ENCODE measurements around the gene GALNT15.

DNA sequence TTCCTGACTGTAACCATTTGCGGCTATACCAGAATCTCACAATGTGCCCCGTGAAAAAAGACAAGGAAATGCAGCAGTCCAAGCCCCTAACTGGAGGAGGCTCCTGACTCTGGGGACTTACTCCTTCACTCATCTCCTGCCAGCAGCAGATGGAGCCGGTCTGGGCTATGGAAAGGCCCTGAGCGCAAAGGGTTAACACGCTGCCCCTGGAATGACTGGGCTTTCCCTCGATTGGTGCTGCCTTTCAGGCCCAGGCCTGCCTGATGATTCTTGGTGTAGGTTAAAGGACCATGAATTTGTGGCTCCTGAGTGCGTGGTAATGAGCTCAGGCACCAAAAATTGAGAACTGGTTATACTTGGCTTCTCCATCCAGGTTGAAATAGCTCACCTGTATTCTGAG, 42.3 kb upstream of the GALNT15 start:
- TF ChIP-seq TAF1 (IDR thresholded peaks at IDR 0.05; ENCODE audit: borderline replicate concordance, low read depth, low read length) (no peak), POLR2AphosphoS5 (IDR thresholded peaks at IDR 0.05; ENCODE audit: low read depth, low read length) (no peak)

Data from GM12892 (cell line).